Stimulated activated CD8-positive, alpha-beta memory T cell treated with anti-CD3 and anti-CD28 coated beads, Interleukin-15, amount 100 ng/mL, for 1 hour (primary cell): ENCODE data around the gene TCP1.
"Not testable (repeated sequence)": the region's sequence is repeated elsewhere in the genome, so short reads cannot be mapped to it uniquely, and the experiment has no call there.

Experiments used
- DNase-seq: peaks from one replicate; pipeline ENCODE4 v3.0.0-alpha.2; 2020; ENCODE audit warnings: low read depth

TCP1 gene

DNA sequence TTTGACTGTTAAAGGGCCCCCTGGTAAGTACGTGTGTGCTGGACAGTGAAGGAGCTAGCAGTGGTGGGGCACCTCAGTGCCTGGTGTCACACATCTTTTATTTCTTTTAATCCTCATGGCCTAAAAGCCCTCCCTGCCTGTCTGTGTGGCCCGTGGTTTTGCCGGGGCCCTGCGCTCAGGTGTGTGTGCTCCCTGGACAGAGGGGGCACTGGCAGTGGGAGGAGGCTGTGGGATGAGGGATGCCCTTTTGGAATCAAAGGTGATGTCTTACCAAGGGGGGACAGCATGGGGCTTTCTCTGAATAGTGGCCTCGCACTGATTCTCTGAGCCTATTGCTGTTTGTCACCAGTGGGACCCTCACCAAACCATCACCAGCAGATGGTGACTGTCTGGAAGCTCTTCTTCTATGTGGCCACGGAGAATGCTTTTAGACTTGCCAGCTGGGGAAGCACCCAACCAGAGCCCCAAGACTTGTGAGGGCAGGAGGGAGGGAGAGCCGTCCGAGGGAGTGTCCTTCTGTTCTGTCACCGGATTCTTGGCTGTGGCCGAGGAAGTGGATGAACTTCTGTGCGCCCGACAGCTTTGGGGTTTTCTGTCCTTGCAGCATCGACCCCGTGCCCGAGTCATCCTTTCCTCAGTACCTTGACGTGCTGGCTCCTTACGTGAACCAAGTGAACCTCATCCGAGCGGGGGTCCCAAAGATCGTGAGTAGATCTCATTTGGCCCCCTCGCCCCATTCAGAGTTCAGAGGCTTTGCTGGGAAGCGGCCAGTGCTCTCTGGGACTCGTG is 28.7 kb upstream of the TCP1 start:
- DNase-seq: no peak

DNA sequence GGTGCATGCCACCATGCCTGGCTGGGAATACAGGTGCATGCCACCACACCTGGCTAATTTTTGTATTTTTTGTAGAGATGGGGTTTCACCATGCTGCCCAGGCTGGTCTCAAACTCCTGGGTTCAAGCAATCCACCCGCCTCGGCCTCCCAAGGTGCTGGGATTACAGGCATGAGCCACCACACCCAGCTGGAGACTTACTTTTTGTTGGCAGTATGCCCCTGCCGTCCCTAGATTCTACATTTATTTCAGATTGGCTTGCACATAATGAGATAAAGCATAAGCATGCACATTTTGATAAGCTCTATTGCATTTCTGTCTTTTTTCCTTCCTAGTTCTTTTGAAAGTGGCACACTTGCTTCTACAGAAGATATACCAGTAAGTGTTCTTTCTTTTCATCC is 27.4 kb upstream of the TCP1 start:
- not testable (repeated sequence) for DNase-seq

DNA sequence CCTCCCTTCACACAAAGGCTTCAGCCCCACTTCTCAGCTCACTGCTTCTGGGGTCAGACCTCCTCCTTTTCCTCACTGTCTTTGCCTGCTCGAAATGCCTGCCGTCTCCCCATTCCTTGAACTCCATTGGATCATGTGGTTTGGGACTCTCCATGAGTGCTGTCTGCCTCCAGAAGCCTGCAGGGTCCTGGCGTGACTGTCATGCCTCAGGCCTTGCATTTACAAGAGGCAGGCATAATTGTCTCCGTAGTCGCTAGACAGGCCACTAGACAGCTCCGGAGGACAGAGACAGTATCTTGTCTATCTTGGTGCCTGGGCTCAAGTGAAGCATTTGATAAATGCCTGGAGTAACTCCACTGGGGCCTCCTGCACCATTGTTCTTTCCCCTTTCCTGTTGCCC is 26.0 kb upstream of the TCP1 start:
- no peak for DNase-seq

DNA sequence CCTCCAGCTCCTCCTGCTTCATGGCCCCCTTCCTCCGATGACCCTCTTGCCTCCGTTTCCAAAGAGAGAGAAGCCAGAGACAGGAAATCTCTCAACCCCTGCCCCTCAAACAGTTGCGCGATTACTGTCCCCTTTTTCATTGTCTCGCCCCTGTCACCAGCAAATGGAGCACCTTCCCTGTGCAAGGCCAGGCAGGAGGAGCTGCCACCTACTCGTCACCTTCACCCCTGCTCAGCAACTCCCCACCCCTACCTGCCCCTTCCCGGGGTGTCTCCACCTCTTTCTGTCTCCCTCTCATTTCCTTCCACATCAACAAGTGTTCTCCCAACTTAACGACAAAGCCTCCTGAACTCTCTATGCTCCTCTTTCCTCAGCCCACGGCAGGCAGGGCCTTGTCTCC is 24.4 kb upstream of the TCP1 start:
- no peak for DNase-seq

DNA sequence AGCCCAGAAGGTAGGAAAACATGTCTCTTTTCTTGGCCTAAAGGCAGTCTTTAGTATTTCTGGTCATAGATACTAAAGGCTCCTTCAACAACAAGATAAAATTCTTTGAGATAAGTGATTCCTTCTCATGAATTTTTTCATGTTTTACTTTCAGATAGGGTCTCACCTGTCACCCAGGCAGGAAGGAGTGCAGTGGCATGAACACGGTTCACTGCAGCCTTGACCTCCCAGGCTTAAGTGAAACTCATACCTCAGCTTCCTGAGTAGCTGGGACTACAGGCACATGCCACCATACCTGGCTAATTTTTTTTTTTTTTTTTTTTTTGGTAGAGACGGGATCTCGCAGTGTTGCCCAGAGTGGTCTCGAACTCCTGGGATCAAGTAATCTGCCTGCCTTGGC is 19.7 kb upstream of the TCP1 start:
- no peak for DNase-seq

DNA sequence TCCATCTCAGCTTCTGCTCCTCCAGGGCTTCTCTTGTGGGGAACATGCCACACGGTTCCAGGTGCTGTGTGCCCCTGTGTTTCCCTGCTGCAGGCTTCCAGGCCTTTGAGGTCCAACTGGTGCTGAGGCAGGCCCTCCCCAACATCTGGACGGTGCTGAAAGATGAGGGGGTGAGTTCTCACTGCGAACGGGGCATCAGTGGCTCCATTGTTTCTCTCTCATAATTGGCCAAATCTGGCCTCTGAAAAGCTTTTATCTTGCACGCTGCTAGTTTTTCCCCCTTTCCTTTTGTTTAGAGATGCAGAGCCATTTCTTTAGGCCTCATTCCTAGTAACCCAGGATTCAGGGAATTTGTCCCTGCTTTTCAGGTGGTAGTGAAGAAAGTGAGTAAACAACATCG is 19.2 kb upstream of the TCP1 start:
- DNase-seq: no peak

DNA sequence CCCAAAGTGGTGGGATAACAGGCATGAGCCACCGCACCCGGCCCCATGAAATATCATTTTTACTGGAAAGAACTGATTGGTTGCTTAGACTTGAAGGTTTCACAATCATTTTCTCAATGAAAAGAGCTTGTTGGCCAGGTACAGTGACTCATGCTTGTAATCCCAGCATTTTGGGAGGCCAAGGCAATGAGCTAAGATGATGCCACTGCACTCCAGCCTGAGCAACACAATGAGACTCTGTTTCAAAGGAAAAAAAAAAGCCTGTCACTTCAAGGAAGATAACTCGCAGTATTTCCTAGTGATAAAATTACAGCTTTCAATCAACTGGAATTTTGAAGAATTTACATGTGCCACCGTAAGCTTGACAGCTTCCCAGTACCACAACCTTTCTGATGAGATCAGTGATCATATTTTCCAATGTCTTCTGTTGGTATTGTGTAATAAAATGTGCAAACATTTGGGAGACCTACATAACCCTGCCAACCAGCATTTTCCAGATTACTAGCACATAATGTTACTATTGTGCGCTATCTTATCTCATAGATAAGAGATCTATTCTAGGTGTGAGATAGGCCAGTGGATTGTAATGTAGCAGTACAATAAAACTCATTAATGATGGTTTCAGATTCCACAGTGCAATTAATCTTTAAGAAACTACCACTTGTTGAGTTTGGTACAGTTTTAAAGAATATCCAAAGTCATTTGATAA is 17.9 kb upstream of the TCP1 start:
- DNase-seq: no peak

DNA sequence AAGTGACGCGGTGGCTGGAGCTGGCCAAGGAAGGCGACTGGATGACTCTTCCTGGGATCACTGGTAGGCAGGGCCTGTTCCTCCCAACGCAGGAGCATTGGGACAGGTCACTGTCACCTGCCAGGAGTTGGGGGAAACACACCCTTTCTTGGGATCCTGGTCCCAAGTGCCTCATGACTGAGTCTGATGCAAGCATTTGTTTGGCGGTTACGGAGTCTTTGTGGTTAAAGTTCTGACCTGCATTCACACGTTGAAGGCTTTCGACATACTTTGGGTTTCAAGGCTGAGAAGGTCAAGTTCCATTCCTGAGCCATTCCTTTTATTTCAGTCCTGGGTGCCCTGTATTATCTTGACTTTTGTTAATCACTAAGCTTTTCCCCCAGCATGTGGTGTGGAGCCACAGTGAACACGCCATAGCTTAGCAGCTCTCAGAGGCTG is 16.6 kb upstream of the TCP1 start:
- no peak for DNase-seq

DNA sequence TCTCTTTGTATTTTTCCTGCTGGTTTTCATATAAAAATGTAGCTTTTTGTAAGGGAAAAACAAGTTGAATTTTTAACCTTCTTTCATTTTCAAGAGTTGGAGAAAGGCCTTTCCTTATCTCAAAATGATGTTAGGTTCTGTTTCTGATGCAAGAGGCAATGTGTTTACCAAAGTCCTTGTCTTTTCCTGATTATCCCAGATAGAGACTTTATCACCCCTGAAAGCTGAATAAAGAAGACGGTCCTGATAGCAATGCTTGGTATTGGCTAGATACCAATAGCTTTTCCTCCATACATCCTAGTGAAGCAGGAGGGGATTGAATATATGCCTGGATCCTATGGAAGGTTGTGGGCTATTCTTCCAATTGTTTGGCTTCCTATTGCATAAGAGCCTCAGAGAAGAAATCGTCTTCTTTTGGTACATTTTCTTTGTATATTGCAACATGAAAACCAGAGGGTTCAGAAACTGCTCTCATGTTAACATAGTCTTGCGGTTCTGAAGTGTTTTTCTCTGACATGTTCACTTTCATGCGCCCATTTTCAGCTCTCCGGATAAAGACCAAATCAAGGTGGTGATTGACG is 16.1 kb upstream of the TCP1 start:
- DNase-seq: no peak

DNA sequence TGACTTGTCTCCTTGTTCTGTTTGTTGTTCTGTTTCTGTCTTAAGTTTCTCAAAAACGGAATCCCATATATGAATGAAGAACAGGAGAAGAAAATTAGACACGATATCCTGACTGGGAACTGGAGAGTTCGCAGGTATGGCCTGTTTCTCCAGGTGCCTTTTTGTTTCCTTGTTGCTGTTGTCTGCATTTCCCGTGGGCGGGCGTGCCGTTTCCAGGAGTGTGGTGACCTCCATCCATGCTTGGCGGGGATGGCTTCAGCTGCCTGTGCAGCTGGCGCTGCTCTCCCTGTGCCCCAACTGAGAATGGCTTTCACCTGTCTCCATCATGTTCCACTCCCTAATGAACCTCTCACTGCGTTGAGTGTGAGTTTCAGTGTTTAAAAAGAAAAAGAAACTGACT is 15.1 kb upstream of the TCP1 start:
- no peak for DNase-seq

DNA sequence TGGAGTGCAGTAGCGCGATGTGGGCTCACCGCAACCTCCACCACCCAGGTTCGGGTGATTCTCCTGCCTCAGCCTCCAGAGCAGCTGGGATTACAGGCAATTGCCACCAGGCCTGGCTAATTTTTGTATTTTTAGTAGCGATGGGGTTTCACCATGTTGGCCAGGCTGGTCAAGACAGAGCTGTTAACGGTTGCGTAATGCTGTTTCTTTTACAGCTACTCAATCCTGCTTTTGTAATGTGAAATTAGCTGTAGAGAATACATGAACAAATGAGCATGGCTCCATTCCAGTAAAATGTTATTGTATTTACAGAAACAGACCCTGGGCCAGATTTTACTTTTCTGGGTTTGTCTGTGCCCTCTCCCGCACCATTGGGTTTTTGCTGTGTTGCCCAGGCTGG is 12.5 kb upstream of the TCP1 start:
- DNase-seq: no peak

DNA sequence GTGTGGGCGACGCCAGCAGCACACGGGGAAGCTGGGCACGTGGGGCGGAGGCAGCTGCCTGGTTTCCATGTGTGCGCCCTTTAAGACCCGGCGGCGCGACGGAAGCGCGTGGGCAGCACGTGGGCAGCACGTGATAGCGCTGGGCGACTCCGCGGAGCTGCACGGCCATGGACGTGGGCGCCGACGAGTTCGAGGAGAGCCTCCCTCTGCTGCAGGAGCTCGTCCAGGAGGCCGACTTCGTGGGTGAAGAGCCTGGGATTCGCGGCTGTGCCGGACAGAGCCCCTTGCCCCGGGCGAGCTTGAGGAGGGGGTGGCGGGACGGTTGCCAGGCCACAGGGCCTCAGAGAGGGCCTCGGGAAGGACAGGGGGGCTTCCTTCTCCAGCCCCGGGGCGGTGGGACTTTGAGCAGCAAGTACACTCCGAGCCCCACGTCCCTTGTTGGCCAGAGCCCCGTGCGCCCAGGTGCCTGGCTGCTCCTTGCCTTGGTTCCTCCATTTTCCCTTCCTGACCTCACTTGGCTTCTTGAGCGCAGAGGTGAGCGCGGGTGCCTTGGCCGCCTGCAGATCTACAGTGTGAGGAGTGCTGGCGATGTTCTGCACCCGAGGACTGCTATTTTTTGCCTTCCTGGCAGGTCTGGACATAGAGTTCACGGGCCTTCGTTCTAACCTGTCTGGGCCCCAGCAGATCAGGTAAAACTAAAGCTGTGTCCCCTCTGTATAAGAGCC is 10.9 kb upstream of the TCP1 start, which contains the start of gene PNLDC1:
Gene PNLDC1 (plus strand): TSS at position 136 of the 725 bp plus-strand sequence. CDS start 32 bp downstream, at position 168.
- no peak for DNase-seq

DNA sequence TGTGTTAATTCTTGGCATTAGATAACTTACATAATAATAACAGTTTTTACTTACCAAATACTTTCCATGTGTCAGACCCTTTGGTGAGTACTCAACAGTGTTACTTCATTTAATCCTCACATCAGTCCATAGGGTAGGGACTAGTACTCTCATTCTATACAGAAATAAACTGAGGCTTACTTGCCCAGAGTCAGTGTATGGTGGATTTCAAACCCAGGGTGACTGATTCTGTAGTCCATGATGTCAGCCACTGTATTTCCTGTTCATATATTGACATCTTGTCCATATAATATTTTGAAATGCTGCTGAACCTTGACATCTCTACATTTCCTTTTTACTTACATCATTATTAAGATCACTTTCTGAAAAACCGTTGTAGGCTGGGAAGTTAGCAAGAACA is 8.2 kb upstream of the TCP1 start:
- no peak for DNase-seq

DNA sequence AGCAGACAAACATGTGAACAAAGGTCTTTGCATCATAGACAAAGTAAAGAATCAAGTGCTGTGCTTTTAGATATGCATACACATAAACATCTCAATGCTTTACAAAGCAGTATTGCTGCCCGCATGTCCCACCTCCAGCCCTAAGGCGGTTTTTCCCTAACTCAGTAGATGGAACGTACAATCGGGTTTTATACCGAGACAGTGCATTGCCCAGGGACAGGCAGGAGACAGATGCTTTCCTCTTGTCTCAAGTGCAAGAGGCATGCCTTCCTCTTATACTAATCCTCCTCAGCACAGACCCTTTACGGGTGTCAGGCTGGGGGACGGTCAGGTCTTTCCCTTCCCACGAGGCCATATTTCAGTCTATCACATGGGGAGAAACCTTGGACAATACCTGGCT is 5.6 kb upstream of the TCP1 start:
- DNase-seq: not testable (repeated sequence)

DNA sequence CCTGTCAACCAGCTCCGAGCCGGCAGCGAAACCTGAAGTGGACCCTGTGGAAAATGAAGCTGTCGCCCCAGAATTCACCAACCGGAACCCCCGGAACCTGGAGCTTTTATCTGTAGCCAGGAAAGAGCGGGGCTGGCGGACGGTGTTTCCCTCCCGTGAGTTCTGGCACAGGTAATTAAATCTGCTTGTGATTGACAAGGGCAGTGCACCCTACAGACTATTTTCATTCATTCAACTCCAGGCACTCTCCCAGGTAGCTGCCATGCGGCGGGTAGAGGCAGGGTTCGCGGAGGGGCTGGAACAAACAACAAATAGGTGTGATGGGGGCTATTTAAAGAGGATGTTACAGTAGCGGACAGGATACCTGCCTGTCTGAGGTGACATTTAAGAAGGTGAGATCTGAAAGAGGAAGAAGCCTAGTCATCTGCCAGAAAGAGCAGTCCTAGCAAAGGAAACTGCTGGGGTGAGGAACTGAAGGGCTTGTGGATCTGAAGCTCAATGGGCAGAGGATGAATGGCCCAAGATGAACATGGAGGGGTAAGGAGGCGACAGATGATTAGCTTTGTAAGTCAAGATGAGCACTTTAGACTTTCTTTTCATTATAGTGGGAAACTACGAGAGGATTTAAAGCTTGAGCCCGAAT is 1.7 kb upstream of the TCP1 start:
- DNase-seq: no peak

DNA sequence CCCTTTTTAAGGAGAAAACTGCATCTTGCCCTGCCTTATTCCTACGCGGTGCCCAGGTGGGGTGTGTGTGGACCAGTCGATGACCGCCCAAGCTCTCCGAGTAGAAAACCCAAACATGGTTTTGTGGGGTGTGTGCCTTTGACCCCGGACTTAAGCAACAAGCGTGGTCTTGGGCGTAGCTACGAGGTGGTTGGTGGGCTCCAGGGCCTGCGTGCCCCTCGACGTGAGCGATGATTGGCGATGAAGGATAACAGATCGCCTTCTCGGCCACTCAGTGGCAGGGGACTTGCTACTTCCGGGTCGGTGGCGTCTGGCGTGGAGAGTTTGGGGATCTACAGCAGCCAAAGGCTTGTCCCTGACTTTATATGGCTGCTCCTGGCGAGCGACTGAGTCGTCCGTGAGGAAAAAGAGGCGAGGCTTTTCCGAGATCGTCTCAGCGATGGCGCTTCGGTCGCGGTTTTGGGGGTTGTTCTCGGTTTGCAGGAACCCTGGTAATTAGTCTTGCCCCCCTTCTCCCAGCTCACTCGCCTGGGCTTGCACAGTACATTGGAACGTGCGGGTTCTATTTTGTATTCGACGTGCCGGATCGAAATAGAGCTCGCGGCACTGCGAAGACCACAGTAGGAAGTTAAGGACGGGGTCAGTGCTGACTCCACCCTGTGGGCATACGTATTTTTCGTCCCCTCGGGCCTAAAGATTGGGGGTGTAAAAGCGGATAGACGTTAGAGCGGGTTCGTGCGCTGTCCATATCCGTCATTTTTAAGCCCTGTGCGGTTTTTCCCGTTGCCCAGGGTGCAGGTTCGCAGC is 950 bp upstream of the TCP1 start, which contains the start of gene MRPL18:
Gene MRPL18 (plus strand): TSS at position 319 of the 807 bp plus-strand sequence. CDS start 121 bp downstream, at position 440.
- peak; percentile 64 for DNase-seq

DNA sequence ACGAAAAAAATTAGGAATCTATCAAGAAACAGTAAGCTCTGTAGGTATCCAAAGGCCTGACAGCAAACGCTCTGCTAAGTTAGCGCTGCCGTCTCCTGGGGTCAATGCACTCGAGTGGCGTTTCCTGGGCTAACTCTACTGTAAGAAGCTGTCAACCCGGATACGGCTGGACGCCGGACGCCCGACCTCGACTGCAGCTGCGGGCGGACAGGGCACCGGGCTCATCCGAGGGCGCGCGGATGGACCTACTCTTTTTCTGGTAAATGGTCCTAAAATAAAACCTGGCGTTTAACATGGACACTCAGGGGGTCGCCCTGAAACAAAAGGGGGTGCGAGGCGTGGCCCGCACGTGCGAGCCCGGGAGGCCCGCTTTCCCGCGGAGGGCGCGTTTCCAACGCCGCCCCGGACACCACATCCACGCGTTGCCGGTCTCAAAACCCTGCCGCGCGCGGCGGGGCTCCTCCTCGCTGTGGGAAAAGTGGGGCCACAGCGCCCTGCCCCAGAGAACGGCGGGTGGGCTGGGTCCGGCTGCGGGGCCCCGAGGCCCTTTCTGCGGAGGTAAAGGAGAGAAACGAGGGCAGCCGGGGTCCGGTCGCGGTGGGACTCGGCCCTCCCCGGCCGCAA is 537 bp downstream of the TCP1 start:
- DNase-seq: no peak

DNA sequence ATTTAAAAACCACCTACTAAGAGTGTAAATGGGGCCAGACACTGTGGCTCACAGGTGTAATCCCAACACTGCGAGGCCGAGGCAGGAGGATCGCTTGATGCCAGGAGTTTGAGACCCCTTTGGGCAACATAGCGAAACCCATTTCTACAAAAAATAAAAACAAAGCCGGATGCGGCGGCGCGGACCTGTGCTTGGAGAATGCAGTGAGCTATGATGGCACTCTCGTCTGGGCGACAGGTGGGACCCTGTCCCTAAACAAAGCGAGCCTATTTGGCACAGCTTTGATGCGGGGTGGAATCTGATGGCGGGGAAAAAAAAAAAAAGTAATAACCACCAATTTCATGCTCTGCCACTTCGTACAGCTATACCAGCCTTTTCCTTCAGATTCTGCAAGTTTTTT is 1.1 kb downstream of the TCP1 start:
- no peak for DNase-seq

DNA sequence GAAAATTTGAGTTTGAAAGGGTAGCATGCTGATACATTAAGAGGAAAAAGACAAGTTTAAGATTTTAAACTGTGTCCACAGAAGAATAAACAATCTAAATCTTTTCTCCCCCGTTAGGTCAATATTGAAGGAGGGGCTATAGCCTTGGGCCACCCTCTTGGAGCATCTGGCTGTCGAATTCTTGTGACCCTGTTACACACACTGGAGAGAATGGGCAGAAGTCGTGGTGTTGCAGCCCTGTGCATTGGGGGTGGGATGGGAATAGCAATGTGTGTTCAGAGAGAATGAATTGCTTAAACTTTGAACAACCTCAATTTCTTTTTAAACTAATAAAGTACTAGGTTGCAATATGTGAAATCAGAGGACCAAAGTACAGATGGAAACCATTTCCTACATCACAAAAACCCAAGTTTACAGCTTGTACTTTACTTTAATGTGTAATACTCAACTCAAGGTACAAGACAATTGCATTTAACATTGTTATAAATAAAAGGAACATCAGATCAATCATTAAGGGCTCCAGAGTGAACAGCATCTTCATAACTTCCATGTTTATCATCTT is 10.8 kb downstream of the TCP1 start:
- no peak for DNase-seq

DNA sequence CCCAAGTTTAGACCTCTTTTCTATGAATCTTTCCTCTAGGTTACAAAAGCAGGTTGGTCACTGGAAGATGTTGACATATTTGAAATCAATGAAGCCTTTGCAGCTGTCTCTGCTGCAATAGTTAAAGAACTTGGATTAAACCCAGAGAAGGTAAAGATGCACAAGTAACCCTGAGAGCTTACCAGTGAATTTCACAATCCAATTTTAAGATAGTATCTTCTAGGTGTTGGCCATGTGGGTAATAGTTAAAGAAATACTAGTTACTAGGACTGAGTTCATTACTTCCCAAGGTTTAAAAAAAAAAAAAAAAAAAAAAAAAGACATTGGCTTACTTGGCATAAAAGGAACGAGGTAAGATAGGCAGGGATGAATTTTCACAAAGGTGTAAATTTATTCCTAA is 11.3 kb downstream of the TCP1 start:
- DNase-seq: no peak
